ENCODE data around the gene BOLA2. TPM values are rescaled to one million over a fixed set of nuclear protein-coding genes. Genes with fewer than 3 reads are reported as not detected.
"Not testable (repeated sequence)": the region's sequence is repeated elsewhere in the genome, so short reads cannot be mapped to it uniquely, and the experiment has no call there.

Gene BOLA2
- total RNA-seq: 4.9 to 6.0 TPM (median 5.9 TPM) in 3 replicates
- long read RNA-seq, transcript BOLA2-201 (3 exons, 1,012 nt): major isoform, 19 of 29 reads
- long read RNA-seq, partial matches to known transcripts: 8 of 29 reads
- long read RNA-seq, other reads (novel, unspliced or antisense): 2 of 29 reads

GRCh38 chr16:29454269-29454668 lies at the start of gene BOLA2, which contains the start of gene SLX1B:
TSS of gene BOLA2 (minus strand) at chr16:29454351. CDS start at chr16:29454253, 98 bp downstream.
TSS of gene SLX1B (plus strand) at chr16:29454533.
- not testable (repeated sequence) for H3K4me1 Mint-ChIP-seq (ENCODE audit: low read depth); H3K9me3 Mint-ChIP-seq (ENCODE audit: low read depth); H3K36me3 Mint-ChIP-seq (ENCODE audit: low read depth); H3K4me3 Mint-ChIP-seq (ENCODE audit: unreplicated experiment); DNase-seq (ENCODE audit: low spot score); H3K27me3 Mint-ChIP-seq (ENCODE audit: low read depth); H3K27ac Mint-ChIP-seq (ENCODE audit: unreplicated experiment)

DNA sequence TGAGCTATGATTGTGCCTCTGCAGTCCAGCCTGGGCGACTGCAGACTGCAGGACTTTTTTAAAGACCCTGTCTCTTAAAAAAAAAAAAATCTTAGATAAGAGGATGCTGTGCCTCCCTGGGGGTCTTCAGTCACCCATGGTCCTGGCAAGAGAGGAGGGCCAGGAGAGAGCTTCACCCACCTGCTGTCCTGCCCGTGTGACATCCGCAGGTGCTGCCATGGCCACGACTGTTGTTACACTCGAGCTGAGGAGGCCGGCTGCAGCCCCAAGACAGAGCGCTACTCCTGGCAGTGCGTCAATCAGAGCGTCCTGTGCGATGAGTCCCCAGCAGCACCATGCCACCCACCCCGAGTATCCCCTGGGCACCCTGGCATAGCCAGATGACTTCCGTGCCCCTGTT lies 28.1 kb upstream of the BOLA2 start:
- peak; percentile 94 for DNase-seq (ENCODE audit: low spot score)
- H3K4me3 Mint-ChIP-seq (ENCODE audit: unreplicated experiment); H3K9me3 Mint-ChIP-seq (ENCODE audit: low read depth): not testable (repeated sequence)

GRCh38 chr16:29472065-29472464 lies 17.9 kb upstream of the BOLA2 start:
- H3K27ac Mint-ChIP-seq (ENCODE audit: unreplicated experiment); H3K9me3 Mint-ChIP-seq (ENCODE audit: low read depth); H3K27me3 Mint-ChIP-seq (ENCODE audit: low read depth); H3K4me3 Mint-ChIP-seq (ENCODE audit: unreplicated experiment); H3K36me3 Mint-ChIP-seq (ENCODE audit: low read depth); H3K4me1 Mint-ChIP-seq (ENCODE audit: low read depth); DNase-seq (ENCODE audit: low spot score): not testable (repeated sequence)

More for the DNA sequence above, 28.1 kb upstream of the BOLA2 start:
- H3K36me3 Mint-ChIP-seq (ENCODE audit: low read depth); H3K27me3 Mint-ChIP-seq (ENCODE audit: low read depth); H3K27ac Mint-ChIP-seq (ENCODE audit: unreplicated experiment); H3K4me1 Mint-ChIP-seq (ENCODE audit: low read depth): not testable (repeated sequence)

- not testable (repeated sequence) for H3K4me3 Mint-ChIP-seq (ENCODE audit: unreplicated experiment)
These were observed 15.5 kb upstream of the BOLA2 start for GRCh38 chr16:29469660-29470059.

DNA sequence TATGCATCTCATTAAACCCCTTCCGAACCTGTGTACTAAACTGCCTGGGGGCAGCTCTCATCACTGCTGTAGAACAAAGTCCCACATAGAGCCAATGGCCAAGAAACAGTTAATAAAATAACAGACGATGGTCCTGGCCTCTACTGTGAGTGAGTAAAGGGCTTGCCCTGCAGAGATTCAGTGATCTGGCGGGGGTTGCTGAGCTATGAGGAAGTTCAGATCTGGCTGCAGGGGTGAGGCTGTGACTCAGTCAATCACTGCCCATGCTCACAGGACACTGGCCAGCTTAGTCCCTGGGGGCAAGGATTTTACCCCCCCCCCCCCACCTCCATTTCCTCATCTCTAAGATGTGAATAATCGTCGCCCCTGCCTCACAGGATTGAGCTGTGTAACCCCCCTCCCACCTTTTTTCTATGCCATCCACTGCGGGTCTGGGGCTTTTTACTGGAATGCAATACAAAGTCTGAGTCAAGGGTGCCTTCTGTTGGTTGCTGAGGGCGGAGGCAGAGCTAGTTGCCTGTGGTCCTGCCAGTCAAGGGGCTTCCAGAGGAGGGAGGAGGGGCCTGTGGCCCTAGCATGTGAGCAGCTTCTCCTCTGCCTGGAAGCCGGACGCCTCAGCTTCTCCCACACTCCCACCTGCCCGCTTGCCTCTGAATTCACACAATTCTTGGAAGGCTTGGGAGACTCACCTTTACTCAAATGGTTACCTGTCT lies 13.7 kb upstream of the BOLA2 start:
- not testable (repeated sequence) for H3K4me1 Mint-ChIP-seq (ENCODE audit: low read depth); H3K4me3 Mint-ChIP-seq (ENCODE audit: unreplicated experiment); H3K27ac Mint-ChIP-seq (ENCODE audit: unreplicated experiment); H3K27me3 Mint-ChIP-seq (ENCODE audit: low read depth); DNase-seq (ENCODE audit: low spot score); H3K9me3 Mint-ChIP-seq (ENCODE audit: low read depth); H3K36me3 Mint-ChIP-seq (ENCODE audit: low read depth)

More at GRCh38 chr16:29469660-29470059, 15.5 kb upstream of the BOLA2 start:
- H3K36me3 Mint-ChIP-seq (ENCODE audit: low read depth); H3K9me3 Mint-ChIP-seq (ENCODE audit: low read depth); H3K4me1 Mint-ChIP-seq (ENCODE audit: low read depth); H3K27me3 Mint-ChIP-seq (ENCODE audit: low read depth): not testable (repeated sequence)
- peak overlapping the region; percentile 85 for H3K27ac Mint-ChIP-seq (ENCODE audit: unreplicated experiment)
- peak; percentile 48 for DNase-seq (ENCODE audit: low spot score)

DNA sequence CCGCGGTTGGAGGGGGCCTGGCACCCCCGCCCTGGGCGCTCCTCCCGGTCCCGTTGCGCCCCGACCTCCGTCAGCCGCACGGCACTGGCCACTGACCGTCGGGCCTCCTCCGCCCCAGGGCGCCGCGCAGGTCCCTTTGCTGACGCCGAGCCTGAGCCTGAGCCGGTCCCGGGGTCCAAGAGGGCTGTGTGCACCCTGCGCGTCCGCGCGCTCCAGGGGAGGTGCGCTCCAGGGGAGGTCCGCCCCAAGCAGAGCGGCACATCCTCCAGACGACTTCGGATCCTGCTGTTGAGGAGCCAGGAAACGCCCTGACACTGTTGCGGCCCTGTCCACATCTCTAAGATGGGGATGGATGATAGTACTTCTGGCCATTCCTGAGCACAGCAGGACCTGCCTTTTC lies 12.8 kb upstream of the BOLA2 start:
- H3K27ac Mint-ChIP-seq (ENCODE audit: unreplicated experiment); H3K4me1 Mint-ChIP-seq (ENCODE audit: low read depth); H3K27me3 Mint-ChIP-seq (ENCODE audit: low read depth); H3K36me3 Mint-ChIP-seq (ENCODE audit: low read depth); H3K9me3 Mint-ChIP-seq (ENCODE audit: low read depth); H3K4me3 Mint-ChIP-seq (ENCODE audit: unreplicated experiment); DNase-seq (ENCODE audit: low spot score): not testable (repeated sequence)

DNA sequence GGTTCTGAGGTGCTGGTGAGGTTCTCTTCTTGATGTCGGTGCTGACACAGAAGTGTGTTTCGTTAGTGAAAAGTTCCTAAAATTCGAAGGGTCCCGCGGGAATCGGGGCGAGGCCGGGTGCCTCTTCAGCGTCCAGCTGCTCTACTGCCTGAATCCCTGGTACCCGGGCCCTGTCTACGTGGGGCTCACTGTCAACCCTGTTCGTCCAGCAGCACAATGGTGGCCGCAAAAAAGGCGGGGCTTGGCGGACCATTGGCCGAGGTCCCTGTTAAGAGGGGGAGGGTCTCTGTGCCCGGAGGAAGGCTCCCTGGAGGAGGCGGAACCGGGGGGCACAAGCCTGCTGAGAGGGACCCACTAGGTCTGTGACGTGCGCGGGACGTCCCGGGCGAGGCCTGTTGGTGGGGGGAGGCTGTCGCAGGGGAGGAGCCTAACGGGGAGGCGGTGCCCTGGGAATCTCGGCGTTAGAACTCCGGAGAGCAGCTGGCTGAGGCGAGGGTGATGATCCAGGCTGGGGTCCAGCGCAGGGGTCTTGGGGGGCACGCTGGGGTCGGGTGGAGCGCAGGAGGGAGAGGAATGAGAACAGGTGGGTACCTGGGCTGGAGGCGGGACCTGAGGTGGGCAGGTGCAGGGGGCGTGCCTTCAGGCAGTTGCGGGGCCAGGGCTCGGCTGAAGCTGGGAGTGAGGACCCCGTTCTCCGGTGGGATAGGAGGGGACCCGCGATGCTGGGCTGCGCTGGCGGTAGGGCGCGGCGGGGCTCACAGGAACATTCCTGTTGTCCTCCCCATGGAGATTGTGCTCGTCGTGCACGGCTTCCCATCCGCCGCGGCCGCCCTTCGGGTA lies 12.1 kb upstream of the BOLA2 start:
- not testable (repeated sequence) for H3K4me1 Mint-ChIP-seq (ENCODE audit: low read depth); H3K36me3 Mint-ChIP-seq (ENCODE audit: low read depth); H3K27me3 Mint-ChIP-seq (ENCODE audit: low read depth); H3K4me3 Mint-ChIP-seq (ENCODE audit: unreplicated experiment); H3K9me3 Mint-ChIP-seq (ENCODE audit: low read depth); DNase-seq (ENCODE audit: low spot score); H3K27ac Mint-ChIP-seq (ENCODE audit: unreplicated experiment)

GRCh38 chr16:29460647-29461030 lies 6.5 kb upstream of the BOLA2 start:
- H3K36me3 Mint-ChIP-seq (ENCODE audit: low read depth); H3K4me3 Mint-ChIP-seq (ENCODE audit: unreplicated experiment); H3K4me1 Mint-ChIP-seq (ENCODE audit: low read depth); DNase-seq (ENCODE audit: low spot score); H3K9me3 Mint-ChIP-seq (ENCODE audit: low read depth); H3K27me3 Mint-ChIP-seq (ENCODE audit: low read depth); H3K27ac Mint-ChIP-seq (ENCODE audit: unreplicated experiment): not testable (repeated sequence)

DNA sequence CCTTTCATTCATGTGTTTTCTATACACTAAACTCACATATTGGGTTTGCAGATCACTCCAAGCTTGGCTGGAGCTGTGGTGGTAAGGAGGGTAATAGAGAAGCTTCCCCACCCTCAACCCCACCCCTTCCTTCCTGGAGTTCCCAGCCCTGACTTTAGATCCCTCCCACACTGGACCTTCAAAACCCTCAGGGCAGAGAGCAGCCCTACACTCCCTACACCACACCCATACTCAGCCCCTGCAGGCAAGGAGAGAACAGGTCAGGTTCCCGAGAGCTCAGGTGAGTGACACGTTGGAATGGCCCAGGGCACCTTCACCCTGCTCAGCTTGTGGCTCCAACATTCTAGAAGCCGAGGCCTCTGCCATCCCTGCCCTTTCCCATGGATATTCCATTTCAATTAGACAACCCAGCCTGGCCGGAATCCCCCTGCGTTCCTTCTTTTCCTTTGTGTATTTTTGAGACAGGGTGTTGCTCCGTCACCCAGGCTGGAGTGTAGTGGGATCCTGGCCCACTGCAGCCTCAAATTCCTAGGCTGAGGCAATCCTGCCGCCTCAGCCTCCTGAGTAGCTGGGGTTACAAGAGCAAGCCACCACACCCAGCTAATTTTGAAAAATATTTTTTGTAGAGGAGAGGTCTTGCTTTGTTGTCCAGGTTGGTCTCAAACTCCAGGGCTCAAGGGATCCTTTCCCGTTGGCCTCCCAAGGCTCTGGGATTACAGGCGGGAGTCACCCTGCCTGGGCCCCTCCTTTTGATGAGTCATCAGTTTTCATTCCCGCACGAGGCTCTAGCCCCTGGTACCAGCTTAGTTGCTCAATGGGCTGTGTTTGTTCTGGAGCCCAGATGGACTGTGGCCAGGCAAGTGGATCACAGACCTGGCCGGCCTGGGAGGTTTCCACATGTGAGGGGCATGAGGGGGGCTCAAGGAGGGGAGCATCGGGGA lies 5.8 kb upstream of the BOLA2 start, which contains the start of gene SULT1A4:
TSS of gene SULT1A4 (plus strand) at position 208 of the 941 bp plus-strand sequence. CDS start 1,473 bp downstream, outside the sequence.
- not testable (repeated sequence) for H3K36me3 Mint-ChIP-seq (ENCODE audit: low read depth); DNase-seq (ENCODE audit: low spot score); H3K4me3 Mint-ChIP-seq (ENCODE audit: unreplicated experiment); H3K27me3 Mint-ChIP-seq (ENCODE audit: low read depth); H3K9me3 Mint-ChIP-seq (ENCODE audit: low read depth); H3K27ac Mint-ChIP-seq (ENCODE audit: unreplicated experiment); H3K4me1 Mint-ChIP-seq (ENCODE audit: low read depth)

DNA sequence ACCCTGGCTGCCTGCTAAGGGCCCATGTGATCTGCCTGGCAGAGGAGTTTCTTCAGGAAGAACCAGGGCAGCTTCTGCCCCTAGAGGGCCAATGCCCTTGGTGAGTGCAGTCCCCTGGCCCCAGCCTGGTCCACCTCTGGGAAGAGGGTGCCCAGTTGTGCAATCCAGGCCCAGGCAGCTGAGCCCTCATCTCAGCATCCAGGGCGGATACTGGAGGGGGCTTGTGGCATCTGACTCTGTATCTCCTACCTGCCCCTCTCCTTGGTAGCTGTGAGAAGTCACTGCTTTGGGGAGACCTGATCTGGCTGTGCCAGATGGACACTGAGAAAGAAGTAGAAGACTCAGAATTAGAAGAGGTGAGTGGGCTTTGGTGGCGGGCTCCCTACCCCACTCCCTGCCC lies 3.5 kb upstream of the BOLA2 start:
- H3K9me3 Mint-ChIP-seq (ENCODE audit: low read depth); H3K4me1 Mint-ChIP-seq (ENCODE audit: low read depth); H3K27ac Mint-ChIP-seq (ENCODE audit: unreplicated experiment); DNase-seq (ENCODE audit: low spot score); H3K36me3 Mint-ChIP-seq (ENCODE audit: low read depth); H3K4me3 Mint-ChIP-seq (ENCODE audit: unreplicated experiment); H3K27me3 Mint-ChIP-seq (ENCODE audit: low read depth): not testable (repeated sequence)

- H3K27me3 Mint-ChIP-seq (ENCODE audit: low read depth); H3K4me3 Mint-ChIP-seq (ENCODE audit: unreplicated experiment); H3K9me3 Mint-ChIP-seq (ENCODE audit: low read depth): not testable (repeated sequence)
These were observed 677 bp upstream of the BOLA2 start for GRCh38 chr16:29454828-29455227.

DNA sequence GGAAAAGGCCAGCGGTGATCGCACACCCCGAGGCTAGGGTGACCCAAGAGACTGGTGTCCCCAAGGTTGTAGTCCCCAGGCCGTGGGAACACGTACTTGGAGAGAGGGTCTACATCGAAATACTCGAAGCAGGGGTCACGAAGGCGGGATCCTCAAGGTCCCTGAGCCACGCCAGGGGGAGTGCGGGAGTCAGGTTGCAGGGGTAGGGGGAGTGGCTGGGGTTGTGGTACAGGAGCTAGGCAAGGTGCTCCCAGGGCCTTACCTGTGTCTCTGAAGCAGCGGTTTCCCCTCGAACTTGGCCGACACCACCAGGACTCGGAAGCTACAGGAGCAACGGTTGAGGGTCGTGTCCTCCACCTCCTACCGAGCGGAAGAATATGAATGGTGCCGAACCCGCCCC lies 397 bp downstream of the BOLA2 start:
- H3K4me1 Mint-ChIP-seq (ENCODE audit: low read depth); H3K36me3 Mint-ChIP-seq (ENCODE audit: low read depth); H3K4me3 Mint-ChIP-seq (ENCODE audit: unreplicated experiment); H3K27ac Mint-ChIP-seq (ENCODE audit: unreplicated experiment); H3K27me3 Mint-ChIP-seq (ENCODE audit: low read depth); H3K9me3 Mint-ChIP-seq (ENCODE audit: low read depth); DNase-seq (ENCODE audit: low spot score): not testable (repeated sequence)

More at GRCh38 chr16:29454828-29455227, 677 bp upstream of the BOLA2 start:
- not testable (repeated sequence) for H3K27ac Mint-ChIP-seq (ENCODE audit: unreplicated experiment); DNase-seq (ENCODE audit: low spot score); H3K36me3 Mint-ChIP-seq (ENCODE audit: low read depth); H3K4me1 Mint-ChIP-seq (ENCODE audit: low read depth)
